OCI-LY1 (cell line): ENCODE measurements around the gene SEPTIN8.

ENCODE experiments used
- H2AFZ ChIP-seq: fragments of 200-600 bp; sonication (generic), shearing (Covaris generic); 2 replicates; pipeline ENCODE4 v1.6.0; 2014; ENCODE audit warnings: antibody characterized with exemption, mild to moderate bottlenecking, low read length
- H3F3A ChIP-seq: fragments of 200-600 bp; sonication (generic), shearing (Covaris generic); 2 replicates; pipeline ENCODE4 v1.6.0; 2014; ENCODE audit warnings: mild to moderate bottlenecking, antibody characterized with exemption, low read length, moderate library complexity; ENCODE audit not compliant: insufficient read depth
- H3K27ac ChIP-seq: fragments of 200-600 bp; sonication (generic); 2 replicates; pipeline ENCODE4 v1.5.1; 2014; ENCODE audit warnings: low read length, mixed run types, mild to moderate bottlenecking, low read depth; ENCODE audit not compliant: poor library complexity, severe bottlenecking
- H3K27me3 ChIP-seq: fragments of 200-600 bp; sonication (generic); 2 replicates; pipeline ENCODE4 v1.6.0; 2014; ENCODE audit warnings: antibody characterized with exemption, mild to moderate bottlenecking, low read length, moderate library complexity; ENCODE audit not compliant: insufficient read depth
- H3K36me3 ChIP-seq: fragments of 200-600 bp; sonication (generic); 2 replicates; pipeline ENCODE4 v1.6.1; 2014; ENCODE audit warnings: mild to moderate bottlenecking, antibody characterized with exemption, low read length, moderate library complexity, mixed read lengths; ENCODE audit not compliant: insufficient read depth
- H3K4me1 ChIP-seq: fragments of 200-600 bp; sonication (generic); 2 replicates; pipeline ENCODE4 v1.5.1; 2014; ENCODE audit warnings: mild to moderate bottlenecking, low read length, moderate library complexity; ENCODE audit not compliant: insufficient read depth, severe bottlenecking
- H3K4me2 ChIP-seq: fragments of 200-600 bp; sonication (generic), shearing (Covaris generic); 2 replicates; pipeline ENCODE4 v1.6.1; 2014; ENCODE audit warnings: low read length
- H3K4me3 ChIP-seq: fragments of 200-600 bp; sonication (generic); 2 replicates; pipeline ENCODE4 v1.5.1; 2014; ENCODE audit warnings: low read length, low read depth, mild to moderate bottlenecking, mixed read lengths; ENCODE audit not compliant: poor library complexity, severe bottlenecking
- H3K79me2 ChIP-seq: fragments of 200-600 bp; shearing (Covaris generic); 2 replicates; pipeline ENCODE4 v1.6.1; 2016; ENCODE audit warnings: mixed run types, low read length, mixed read lengths; ENCODE audit not compliant: insufficient read depth
- H3K9ac ChIP-seq: fragments of 200-600 bp; sonication (generic), shearing (Covaris generic); 2 replicates; pipeline ENCODE4 v1.6.1; 2014; ENCODE audit warnings: mild to moderate bottlenecking, low read length, mixed read lengths
- H3K9me2 ChIP-seq: fragments of 200-600 bp; sonication (generic), shearing (Covaris generic); 2 replicates; pipeline ENCODE4 v1.6.1; 2014; ENCODE audit warnings: low read depth, mild to moderate bottlenecking, low read length, mixed read lengths
- H3K9me3 ChIP-seq: fragments of 200-600 bp; shearing (Covaris generic); 2 replicates; pipeline ENCODE4 v1.6.1; 2014; ENCODE audit warnings: low read length, mixed read lengths
- H4K20me1 ChIP-seq: fragments of 200-600 bp; sonication (generic), shearing (Covaris generic); 2 replicates; pipeline ENCODE4 v1.6.0; 2016; ENCODE audit warnings: mild to moderate bottlenecking, low read length; ENCODE audit not compliant: insufficient read depth
- CTCF ChIP-seq: fragments of 200-600 bp; sonication (generic), shearing (Covaris generic); IDR thresholded peaks from 2 replicates; pipeline ENCODE4 v1.5.1; 2017; ENCODE audit warnings: mild to moderate bottlenecking, antibody characterized with exemption, low read length, moderate library complexity, mixed read lengths
- EZH2 ChIP-seq: fragments of 200-600 bp; sonication (generic), shearing (Covaris generic); IDR thresholded peaks from 2 replicates; pipeline ENCODE4 v1.8.0; 2017; ENCODE audit warnings: borderline replicate concordance, mixed run types, mild to moderate bottlenecking, antibody characterized with exemption, low read length, moderate library complexity, mixed read lengths

Gene SEPTIN8

GRCh38 chr5:132725745-132726144 is 51.3 kb downstream of the SEPTIN8 start:
- H3K9me3 ChIP-seq, result no peaks in the 10 kb centered on the region
- no peaks in the 10 kb centered on the region for H3F3A ChIP-seq
- H3K36me3 ChIP-seq, result no peaks in the 10 kb centered on the region
- no peak overlapping the region for H3K4me3 ChIP-seq
- H4K20me1 ChIP-seq, result no peaks in the 10 kb centered on the region
- H3K4me2 ChIP-seq, result no peak overlapping the region
- H3K27ac ChIP-seq, result no peak overlapping the region
- no peak overlapping the region for H3K9ac ChIP-seq
- H3K79me2 ChIP-seq, result no peaks in the 10 kb centered on the region
- TF ChIP-seq CTCF (no peak), EZH2 (no peak)
- H3K9me2 ChIP-seq, result no peaks in the 10 kb centered on the region
- H3K27me3 ChIP-seq, result no peaks in the 10 kb centered on the region
- no peak overlapping the region for H2AFZ ChIP-seq
- no peaks in the 10 kb centered on the region for H3K4me1 ChIP-seq

- H3K36me3 ChIP-seq, result no peaks in the 10 kb centered on the region
- H3K4me1 ChIP-seq, result no peaks in the 10 kb centered on the region
- no peak for TF ChIP-seq CTCF
Observed at GRCh38 chr5:132718544-132719312, 58.3 kb downstream of the SEPTIN8 start.

DNA sequence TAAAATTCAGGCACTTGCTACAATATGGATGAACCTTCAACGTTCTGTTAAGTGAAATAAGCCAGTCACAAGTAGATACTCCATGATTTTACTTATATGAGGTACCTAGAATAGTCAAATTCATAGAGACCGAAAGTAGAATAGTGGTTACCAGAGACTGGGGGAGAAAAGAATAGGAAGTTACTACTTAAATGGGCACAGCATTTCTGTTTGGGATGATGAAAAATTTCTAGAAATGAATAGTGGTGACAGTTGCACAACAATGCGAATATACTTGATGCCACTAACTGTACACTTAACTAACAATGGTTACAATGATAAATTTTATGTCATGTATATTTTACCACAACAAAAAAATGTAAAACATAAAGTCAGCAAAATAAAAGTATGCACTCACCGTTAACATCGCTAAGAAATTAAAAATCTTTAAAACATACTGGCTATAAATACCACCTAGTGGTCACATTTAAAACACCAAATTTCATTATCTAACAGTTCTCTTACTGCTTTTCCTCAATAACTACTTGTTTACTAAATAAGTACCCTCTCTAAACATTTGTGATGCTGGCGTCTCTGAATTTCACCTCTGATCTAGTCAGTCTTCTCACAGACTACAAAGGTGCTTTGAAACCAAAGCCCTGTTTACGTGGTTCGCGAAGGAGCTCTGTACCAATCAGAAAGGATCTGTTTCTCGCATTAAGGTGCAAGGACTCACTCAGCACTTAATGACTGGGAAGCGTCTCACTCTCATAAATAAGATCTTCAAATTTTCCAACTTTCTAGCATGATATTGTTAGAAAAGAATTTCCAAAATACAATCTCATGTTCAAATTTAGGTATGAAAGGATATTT is 62.4 kb downstream of the SEPTIN8 start:
- H3K4me1 ChIP-seq, result no peaks in the 10 kb centered on the region
- TF ChIP-seq CTCF, result peak; percentile 49; the same call in 1 of the 2 replicates
- no peak for TF ChIP-seq EZH2
- no peak overlapping the region for H3K4me2 ChIP-seq
- H3K36me3 ChIP-seq, result no peaks in the 10 kb centered on the region
- no peaks in the 10 kb centered on the region for H3F3A ChIP-seq
- no peak overlapping the region for H3K4me3 ChIP-seq
- H3K9ac ChIP-seq, result no peak overlapping the region
- no peak overlapping the region for H2AFZ ChIP-seq
- H3K9me2 ChIP-seq, result no peaks in the 10 kb centered on the region
- no peaks in the 10 kb centered on the region for H3K9me3 ChIP-seq
- no peaks in the 10 kb centered on the region for H3K79me2 ChIP-seq
- no peaks in the 10 kb centered on the region for H3K27me3 ChIP-seq
- no peaks in the 10 kb centered on the region for H4K20me1 ChIP-seq
- no peak overlapping the region for H3K27ac ChIP-seq

More at GRCh38 chr5:132718544-132719312, 58.3 kb downstream of the SEPTIN8 start:
- Histone ChIP-seq H3K4me3 (no peak overlapping the region), H3K4me2 (no peak overlapping the region), H3K9ac (no peak overlapping the region), H3F3A (no peaks in the 10 kb centered on the region), H4K20me1 (no peaks in the 10 kb centered on the region), H3K9me2 (no peaks in the 10 kb centered on the region), H3K27me3 (no peaks in the 10 kb centered on the region), H3K27ac (no peak overlapping the region), H3K79me2 (no peaks in the 10 kb centered on the region), H2AFZ (no peak overlapping the region), H3K9me3 (no peaks in the 10 kb centered on the region)
